Measurements from ENCODE around the gene SALL4. TPM values are rescaled to one million over a fixed set of nuclear protein-coding genes. Genes with fewer than 3 reads are reported as not detected.
"Not testable (repeated sequence)": the region's sequence is repeated elsewhere in the genome, so short reads cannot be mapped to it uniquely, and the experiment has no call there.

The SALL4 gene
- total RNA-seq, 1 donor from 2014 or later: 178 TPM

DNA sequence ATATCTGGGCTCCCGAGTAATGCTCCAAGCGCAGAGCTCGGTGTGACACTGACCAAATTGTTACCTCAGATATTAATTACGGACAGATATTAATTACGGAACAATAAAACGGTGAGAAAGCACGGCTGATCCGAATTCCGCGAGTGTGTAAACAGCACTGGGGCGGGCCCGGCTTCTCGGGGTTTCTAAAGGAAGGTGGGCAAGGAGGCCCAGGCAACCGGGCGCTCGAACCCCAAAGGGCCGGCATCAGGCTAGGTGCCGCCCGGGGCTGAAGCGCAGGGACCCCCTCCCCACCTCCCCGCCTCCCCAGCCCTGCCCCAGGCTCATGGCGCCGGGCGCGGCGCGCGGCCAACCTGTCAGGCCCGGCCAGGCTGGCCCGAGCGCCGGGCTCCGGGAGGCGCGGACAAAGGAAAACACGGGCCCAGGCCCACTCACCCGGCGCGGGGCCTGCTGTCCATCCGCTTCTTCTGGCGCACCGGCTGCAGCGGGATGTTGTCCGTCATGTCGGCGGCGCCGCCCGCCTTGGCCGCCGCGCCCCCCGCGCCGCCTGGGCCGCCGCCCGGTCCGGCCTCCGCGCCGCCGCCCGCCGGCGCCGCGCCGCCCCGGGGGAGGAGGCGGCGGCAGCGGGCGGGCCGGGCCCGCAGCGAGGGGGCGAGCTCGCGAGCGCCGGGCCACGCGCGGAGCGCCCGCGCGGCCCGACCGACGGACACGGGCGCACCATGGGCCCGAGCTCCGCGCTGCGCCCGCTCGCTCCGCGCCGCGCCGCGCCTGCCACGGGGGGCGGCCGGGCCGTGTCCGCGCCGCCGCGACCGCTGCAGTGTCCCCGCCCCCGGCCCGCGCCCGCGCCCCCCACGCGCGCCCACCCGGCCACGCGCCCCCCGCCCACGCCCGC lies 34.2 kb downstream of the SALL4 start, which contains the start of gene ATP9A:
TSS of gene ATP9A (minus strand) at position 524 of the 892 bp plus-strand sequence. CDS start at position 503, 21 bp downstream.
- no peaks in the 10 kb centered on the region for H3K27me3 Mint-ChIP-seq
- peak within 1 kb of the TSS; percentile 95 for H3K4me3 Mint-ChIP-seq (ENCODE audit: low read depth)
- TF ChIP-seq, protein P1, sequence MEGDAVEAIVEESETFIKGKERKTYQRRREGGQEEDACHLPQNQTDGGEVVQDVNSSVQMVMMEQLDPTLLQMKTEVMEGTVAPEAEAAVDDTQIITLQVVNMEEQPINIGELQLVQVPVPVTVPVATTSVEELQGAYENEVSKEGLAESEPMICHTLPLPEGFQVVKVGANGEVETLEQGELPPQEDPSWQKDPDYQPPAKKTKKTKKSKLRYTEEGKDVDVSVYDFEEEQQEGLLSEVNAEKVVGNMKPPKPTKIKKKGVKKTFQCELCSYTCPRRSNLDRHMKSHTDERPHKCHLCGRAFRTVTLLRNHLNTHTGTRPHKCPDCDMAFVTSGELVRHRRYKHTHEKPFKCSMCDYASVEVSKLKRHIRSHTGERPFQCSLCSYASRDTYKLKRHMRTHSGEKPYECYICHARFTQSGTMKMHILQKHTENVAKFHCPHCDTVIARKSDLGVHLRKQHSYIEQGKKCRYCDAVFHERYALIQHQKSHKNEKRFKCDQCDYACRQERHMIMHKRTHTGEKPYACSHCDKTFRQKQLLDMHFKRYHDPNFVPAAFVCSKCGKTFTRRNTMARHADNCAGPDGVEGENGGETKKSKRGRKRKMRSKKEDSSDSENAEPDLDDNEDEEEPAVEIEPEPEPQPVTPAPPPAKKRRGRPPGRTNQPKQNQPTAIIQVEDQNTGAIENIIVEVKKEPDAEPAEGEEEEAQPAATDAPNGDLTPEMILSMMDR (IDR thresholded peaks at IDR 0.05; ENCODE audit: unreplicated experiment): no peak
- DNase-seq (ENCODE audit: low spot score, unreplicated experiment): peak; percentile 19
- H3K9me3 Mint-ChIP-seq (ENCODE audit: low read depth): no peaks in the 10 kb centered on the region
- peaks cover 7% of the 10 kb centered on the region for H3K4me1 Mint-ChIP-seq (ENCODE audit: low read depth)
- H3K27ac Mint-ChIP-seq: peak within 1 kb of the TSS; percentile 98
- H3K36me3 Mint-ChIP-seq (ENCODE audit: insufficient read depth): peaks cover 3% of the 10 kb centered on the region

DNA sequence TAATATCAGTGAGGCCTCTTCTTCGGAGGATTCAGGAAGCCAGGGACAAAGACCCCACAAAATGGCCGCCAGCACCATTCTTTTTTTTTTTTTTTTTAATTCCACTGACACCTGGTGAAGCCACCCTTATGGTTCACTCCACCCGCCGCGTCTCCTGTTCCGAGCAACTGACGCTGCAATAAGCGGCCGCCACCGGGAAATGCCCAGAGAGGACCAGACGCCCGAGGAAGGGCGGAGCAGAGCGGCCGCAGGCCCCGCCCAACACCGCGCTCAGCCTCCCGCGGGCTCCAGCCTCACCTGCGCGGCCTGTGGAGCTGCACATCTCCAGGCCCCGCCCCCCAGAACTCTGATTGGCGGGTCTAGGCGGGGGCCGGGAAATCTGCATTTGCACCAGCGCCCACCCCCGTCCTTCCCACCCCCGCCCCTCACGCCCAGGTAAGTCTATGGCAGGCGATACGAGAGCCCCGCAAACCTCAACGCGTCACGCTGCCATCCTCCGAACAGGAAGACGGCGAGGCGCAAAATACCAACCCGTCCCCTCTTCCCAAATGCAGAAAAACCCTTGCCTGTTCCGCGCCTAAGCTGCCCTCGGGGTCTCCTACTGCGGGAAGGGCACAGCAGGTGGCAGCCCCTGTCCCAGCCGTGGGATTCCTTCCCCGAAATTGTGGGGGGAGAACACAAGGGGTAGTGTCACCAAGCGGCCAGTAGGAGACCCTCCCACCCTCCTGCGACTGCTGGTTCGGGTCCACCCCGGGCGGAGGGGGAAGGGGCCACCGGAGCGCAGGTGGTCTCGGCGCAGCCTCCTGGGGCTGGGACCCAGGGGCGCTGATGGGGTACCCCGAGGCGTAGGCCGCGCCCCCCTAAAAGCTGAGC lies 35.1 kb downstream of the SALL4 start:
- peak; percentile 87 for DNase-seq (ENCODE audit: low spot score, unreplicated experiment)
- peak overlapping the region; percentile 89 for H3K4me3 Mint-ChIP-seq (ENCODE audit: low read depth)
- no peaks in the 10 kb centered on the region for H3K27me3 Mint-ChIP-seq
- TF ChIP-seq, protein P1 (IDR thresholded peaks at IDR 0.05; ENCODE audit: unreplicated experiment): peak; percentile 62
- H3K9me3 Mint-ChIP-seq (ENCODE audit: low read depth): no peaks in the 10 kb centered on the region
- peak overlapping the region; percentile 98 for H3K27ac Mint-ChIP-seq
- peaks cover 7% of the 10 kb centered on the region for H3K4me1 Mint-ChIP-seq (ENCODE audit: low read depth)
- peaks cover 3% of the 10 kb centered on the region for H3K36me3 Mint-ChIP-seq (ENCODE audit: insufficient read depth)

DNA sequence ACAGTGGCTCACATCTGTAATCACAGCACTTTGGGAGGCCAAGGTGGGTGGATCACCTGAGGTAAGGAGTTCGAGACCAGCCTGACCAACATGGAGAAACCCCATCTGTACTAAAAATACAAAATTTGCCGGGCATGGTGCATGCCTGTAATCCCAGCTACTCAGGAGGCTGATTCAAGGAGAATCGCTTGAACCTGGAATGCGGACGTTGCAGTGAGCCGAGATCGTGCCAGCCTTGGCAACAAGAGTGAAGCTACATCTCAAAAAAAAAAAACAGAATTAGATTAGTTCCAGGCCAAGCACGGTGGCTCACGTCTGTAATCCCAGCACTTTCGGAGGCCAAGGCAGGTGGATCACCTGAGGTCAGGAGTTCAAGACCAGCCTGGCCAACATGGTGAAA lies 36.9 kb downstream of the SALL4 start:
- H3K27me3 Mint-ChIP-seq; DNase-seq (ENCODE audit: low spot score, unreplicated experiment); H3K9me3 Mint-ChIP-seq (ENCODE audit: low read depth); H3K4me3 Mint-ChIP-seq (ENCODE audit: low read depth): not testable (repeated sequence)
- peaks cover 13% of the 10 kb centered on the region for H3K4me1 Mint-ChIP-seq (ENCODE audit: low read depth)
- peaks cover 13% of the 10 kb centered on the region for H3K36me3 Mint-ChIP-seq (ENCODE audit: insufficient read depth)
- H3K27ac Mint-ChIP-seq: peak overlapping the region; percentile 84

DNA sequence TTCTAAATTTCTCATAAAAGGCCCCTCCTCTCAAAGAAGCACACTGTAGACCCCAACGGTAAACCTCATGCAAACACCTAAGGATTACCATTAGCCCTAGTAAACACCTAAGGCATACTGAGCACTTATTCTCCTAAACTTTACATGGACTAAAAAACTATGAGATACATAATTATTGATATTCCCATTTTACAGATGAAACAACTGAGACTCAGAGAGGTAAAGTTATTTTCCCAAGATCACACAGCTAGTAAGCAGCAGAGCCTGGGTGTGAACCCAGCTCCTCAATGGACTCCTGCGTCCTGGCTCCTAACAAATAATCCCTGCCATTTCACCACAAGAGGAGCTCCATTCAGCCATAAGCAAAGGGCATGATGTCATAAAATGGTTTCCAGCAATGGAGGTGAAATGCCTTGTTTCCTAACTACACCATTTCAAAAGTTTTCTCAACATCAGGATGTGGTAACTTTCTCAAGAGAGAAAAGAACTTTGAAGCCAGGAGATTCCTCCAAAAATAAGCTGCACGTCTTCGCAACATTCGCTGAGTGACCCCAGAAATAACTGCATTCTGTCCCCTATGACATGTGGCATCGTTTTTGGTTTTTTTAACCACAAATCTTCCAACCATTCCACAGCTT lies 38.2 kb downstream of the SALL4 start:
- no peak overlapping the region for H3K4me3 Mint-ChIP-seq (ENCODE audit: low read depth)

DNA sequence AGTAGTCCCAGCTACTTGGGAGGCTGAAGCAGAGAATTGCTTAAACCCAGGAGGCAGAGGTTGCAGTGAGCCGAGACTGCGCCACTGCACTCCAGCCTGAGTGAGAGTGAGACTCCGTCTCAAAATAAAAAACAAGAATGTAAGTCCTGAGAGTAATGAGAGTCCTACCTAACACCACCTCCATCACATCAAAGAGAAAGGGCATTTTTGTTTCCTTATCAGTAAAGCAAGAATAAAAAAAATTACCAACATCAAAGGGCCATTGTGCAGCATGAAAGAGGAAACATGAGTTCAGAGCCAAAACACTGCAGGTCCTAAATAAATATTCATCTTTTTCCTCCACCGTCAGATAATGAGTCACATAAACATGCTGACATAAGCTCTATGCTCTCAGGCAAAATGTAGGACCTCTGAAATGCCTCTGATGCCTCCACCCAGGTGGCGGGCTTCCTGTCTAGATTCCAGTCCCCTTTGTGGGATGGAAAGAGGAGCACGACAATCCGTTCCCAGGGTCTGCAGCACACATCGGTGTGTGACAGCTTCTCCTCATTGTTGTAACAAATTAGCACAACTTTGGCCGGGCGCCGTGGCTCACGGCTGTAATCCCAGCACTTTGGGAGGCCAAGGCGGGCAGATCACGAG lies 41.3 kb downstream of the SALL4 start:
- TF ChIP-seq, protein P1 (IDR thresholded peaks at IDR 0.05; ENCODE audit: unreplicated experiment): no peak
- Mint-ChIP-seq H3K4me3 (ENCODE audit: low read depth) (no peak overlapping the region), H3K9me3 (ENCODE audit: low read depth) (no peaks in the 10 kb centered on the region), H3K27me3 (no peaks in the 10 kb centered on the region), H3K4me1 (ENCODE audit: low read depth) (peaks cover 11% of the 10 kb centered on the region), H3K36me3 (ENCODE audit: insufficient read depth) (peaks cover 21% of the 10 kb centered on the region), H3K27ac (peak overlapping the region; percentile 86)
- no peak for DNase-seq (ENCODE audit: low spot score, unreplicated experiment)

More for the DNA sequence above, 38.2 kb downstream of the SALL4 start:
- TF ChIP-seq, protein P1 (IDR thresholded peaks at IDR 0.05; ENCODE audit: unreplicated experiment): no peak
- DNase-seq (ENCODE audit: low spot score, unreplicated experiment): no peak
- Mint-ChIP-seq H3K36me3 (ENCODE audit: insufficient read depth) (peaks cover 17% of the 10 kb centered on the region), H3K4me1 (ENCODE audit: low read depth) (peaks cover 13% of the 10 kb centered on the region), H3K9me3 (ENCODE audit: low read depth) (no peaks in the 10 kb centered on the region), H3K27me3 (no peaks in the 10 kb centered on the region), H3K27ac (no peak overlapping the region)

Data from progenitor cell of endocrine pancreas (in vitro differentiated cells).